ENCODE measurements around the gene GALNT10.

The GALNT10 gene

GRCh38 chr5:154465169-154465568, 274.6 kb downstream of the GALNT10 start:
- in situ Hi-C loops (cut with MboI; ENCODE audit: low sequenced_read_pairs) = no loop called here

GRCh38 chr5:154466147-154466546, 275.6 kb downstream of the GALNT10 start:
- in situ Hi-C loops (cut with MboI; ENCODE audit: low sequenced_read_pairs) = no loop called here

GRCh38 chr5:154466671-154467070, 276.1 kb downstream of the GALNT10 start:
- in situ Hi-C loops (cut with MboI; ENCODE audit: low sequenced_read_pairs) = no loop called here

- in situ Hi-C loops (cut with MboI; ENCODE audit: low sequenced_read_pairs) = no loop called here
Measured at GRCh38 chr5:154467655-154468354, 277.3 kb downstream of the GALNT10 start.

- in situ Hi-C loops (cut with MboI; ENCODE audit: low sequenced_read_pairs) = no loop called here
Measured at GRCh38 chr5:154470137-154470536, 279.6 kb downstream of the GALNT10 start.
